ENCODE data around the gene FAM118B.
"Not testable (repeated sequence)": the region's sequence is repeated elsewhere in the genome, so short reads cannot be mapped to it uniquely, and the experiment has no call there.

GRCh38 chr11:126308771-126309170 is 97.2 kb downstream of the FAM118B start:
- not testable (repeated sequence) for TF ChIP-seq POLR2A, POLR2AphosphoS5, EP300 (IDR thresholded peaks at IDR 0.05)
- TF ChIP-seq, protein P1, sequence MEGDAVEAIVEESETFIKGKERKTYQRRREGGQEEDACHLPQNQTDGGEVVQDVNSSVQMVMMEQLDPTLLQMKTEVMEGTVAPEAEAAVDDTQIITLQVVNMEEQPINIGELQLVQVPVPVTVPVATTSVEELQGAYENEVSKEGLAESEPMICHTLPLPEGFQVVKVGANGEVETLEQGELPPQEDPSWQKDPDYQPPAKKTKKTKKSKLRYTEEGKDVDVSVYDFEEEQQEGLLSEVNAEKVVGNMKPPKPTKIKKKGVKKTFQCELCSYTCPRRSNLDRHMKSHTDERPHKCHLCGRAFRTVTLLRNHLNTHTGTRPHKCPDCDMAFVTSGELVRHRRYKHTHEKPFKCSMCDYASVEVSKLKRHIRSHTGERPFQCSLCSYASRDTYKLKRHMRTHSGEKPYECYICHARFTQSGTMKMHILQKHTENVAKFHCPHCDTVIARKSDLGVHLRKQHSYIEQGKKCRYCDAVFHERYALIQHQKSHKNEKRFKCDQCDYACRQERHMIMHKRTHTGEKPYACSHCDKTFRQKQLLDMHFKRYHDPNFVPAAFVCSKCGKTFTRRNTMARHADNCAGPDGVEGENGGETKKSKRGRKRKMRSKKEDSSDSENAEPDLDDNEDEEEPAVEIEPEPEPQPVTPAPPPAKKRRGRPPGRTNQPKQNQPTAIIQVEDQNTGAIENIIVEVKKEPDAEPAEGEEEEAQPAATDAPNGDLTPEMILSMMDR (IDR thresholded peaks at IDR 0.05), result not testable (repeated sequence)

All from stomach (tissue), 4 donors.